Activated CD4-positive, alpha-beta T cell treated with anti-CD3 and anti-CD28 coated beads for 4 hours (primary cell): ENCODE results near the gene S100A12.
"Not testable (repeated sequence)": the region's sequence is repeated elsewhere in the genome, so short reads cannot be mapped to it uniquely, and the experiment has no call there.

Experiments
- DNase-seq, 2 donors: peaks; one replicate each; pipeline ENCODE4 v3.0.0-alpha.2; 2020

S100A12 gene

DNA sequence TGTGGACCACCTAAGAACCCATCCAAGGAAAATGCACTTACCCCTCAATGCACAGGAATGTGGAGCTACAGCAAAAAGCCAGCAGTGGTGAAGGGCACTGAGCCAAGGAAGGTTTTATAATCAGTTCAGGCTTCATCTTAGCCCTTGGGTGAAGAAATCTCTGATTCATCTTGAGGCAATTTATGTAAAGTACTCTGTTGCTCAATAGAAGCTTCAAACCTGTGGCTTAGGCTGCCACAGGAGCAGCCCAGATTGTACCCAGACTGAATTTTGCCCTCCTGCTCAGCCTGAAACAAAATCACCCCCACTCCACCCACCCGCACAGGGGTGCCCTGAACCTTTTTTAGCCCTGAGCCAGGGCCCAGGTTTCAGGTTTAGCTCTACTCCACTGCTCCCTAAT is at the start of gene S100A12:
Gene S100A12, minus strand, starts transcription at position 111 of the 400 bp plus-strand sequence. CDS start 1,029 bp downstream, outside the sequence.
- no peak for DNase-seq

DNA sequence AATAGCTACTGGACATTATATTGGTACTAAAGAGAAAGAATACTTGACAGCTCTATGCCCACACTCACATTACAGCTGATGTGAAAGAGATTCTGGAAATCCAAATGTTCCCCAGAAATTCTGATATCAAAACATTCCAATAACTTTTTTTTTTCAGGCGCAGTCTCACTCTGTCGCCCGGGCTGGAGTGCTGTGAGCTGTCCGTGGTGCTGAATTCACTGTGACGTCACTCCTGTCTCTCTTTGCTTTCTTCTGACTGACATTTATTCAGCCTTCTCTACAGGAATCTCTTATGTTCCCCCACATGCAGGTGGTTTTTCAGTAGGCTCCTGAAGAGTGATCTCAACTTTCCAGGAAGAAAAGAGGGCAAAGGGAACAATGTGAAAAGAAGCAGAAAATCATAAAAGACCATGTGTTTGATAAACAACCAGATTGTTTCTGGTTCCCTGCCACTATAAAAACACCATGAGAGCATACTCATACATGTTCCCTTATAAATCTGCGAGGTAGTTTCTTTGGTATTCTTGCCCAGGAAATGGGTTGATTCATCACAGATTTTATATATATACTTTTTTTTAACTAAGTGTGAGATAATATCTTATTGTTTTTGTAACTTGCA is 47.1 kb upstream of the S100A12 start:
- peak; percentile 51 to 63 for DNase-seq

DNA sequence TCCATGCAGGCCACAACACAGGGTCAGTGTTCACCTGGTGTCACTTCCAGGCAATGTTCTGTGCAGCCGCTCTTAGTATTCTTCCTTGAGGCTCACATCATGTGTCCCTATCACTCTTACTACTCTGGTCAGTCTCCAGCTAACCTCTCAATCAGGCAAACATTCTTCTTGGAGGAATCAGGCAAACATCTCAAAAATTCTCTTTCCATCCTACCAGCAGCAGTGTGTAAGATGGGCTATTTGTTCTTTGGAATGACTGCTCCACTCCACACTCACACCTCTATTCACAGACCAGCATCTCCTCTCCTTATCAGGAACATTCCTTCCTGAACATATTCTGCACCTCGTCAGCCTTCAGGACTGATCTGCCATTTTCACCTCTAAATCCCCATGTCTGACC is 44.9 kb upstream of the S100A12 start:
- DNase-seq, result no peak

DNA sequence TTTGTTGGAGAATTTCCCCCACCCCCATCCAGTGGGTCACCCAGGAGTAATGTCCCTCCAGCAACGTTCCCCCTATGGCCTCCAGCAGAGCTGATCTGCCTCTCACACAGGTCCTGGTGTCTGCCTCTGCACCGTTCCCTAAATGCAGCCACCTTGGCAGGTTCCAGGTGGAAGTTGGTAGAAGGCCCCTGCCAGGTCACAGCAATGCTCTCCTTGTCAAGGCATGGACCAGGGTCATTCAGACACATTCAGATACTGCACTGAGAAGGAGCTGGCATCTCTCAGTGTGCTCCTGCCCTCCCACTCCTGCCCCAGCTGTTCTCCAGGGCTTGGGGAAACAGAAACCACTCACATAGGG is 44.0 kb upstream of the S100A12 start:
- DNase-seq, result not testable (repeated sequence)

DNA sequence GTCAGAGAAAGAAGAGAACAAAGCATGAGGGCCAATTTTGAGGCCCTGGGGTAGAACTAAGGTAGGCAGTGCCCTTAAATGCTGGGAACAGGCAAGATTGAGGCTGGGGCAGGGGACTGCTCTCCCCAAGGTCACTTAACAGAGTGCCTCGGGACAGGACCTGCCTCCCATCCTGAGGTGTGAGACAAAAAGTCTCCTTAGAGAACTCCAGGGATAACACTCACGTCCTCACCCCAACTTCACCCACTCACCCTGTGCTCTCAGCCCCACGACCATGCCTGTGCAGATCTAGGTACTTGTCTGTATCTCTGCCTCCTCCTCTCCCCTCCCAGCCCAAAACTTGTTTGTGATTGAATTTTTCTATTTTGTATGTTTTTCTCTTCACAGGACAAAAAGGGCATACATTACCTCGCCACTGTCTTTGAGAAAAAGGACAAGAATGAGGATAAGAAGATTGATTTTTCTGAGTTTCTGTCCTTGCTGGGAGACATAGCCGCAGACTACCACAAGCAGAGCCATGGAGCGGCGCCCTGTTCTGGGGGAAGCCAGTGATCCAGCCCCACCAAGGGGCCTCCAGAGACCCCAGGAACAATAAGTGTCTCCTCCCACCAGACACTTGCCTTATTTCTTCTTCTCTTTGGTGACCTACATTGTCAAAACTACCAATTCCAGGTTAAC is 43.5 kb upstream of the S100A12 start:
- not testable (repeated sequence) for DNase-seq

DNA sequence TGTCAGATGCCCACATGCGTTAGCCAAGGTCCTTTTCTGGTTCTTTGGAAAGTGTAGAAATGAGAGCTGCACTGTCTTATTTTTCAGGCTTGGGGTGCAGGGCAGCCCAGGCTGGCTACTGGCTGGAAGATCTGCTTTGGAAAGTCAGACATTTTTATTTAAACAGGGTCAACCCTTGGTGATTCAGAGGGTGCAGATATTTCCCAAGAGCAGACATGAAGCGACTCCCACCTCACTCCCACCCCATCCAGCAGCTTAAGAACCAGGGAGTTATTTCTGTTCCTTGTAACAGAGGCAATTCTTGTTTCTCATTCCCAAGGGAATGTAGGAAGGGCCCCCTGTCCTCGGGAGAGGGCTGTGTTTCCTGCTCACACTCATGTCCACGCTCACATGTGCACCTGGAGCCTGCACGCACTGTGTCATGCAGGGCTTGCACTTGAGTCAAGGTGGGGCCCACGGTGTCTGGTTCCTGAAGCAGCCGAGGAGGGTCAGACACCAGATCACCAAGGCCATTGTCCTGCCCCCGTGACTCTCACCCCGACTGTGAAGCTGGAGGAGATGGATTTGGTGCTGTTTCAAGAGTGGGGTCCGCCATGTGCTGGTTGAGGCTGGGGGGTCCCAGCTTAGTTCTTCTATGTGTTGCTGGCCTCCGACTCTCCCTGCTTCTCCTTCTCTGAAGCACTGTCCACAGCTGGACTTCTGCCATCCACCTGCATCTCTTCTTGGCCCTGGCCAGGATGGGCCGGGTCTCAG is 41.9 kb upstream of the S100A12 start:
- DNase-seq, result no peak

DNA sequence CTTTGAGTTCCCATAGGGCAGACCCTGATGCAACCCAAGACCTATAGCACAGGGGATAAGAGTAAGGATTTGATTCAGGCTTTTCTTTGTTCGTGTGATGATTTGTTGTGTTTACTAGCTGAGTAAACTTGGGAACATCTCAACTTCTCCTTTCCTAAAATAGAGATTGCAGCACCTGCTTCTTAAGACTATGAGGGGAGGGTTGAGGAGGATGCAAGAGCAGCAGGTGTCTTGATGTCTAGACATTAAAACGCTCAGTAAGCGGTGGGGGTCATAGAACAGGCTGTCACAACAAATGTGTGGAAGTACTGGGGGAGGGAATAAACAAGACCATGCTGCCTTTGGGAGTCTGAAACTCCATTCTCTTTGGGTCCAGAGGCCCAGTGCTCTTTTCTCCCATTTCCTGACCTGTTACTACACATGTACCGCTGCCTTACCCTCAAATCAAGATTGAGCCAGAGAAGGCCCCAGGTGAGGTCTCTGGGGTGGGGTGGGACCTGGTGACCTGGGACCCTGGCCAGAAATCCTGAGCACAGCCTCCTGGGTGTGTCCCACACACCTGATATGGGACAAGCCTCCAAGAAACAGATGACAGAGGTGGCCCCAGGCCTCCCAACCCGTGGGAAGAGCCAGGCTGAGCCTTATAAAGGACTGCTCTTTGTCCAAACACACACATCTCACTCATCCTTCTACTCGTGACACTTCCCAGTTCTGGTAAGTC is 40.6 kb upstream of the S100A12 start, which contains the start of gene S100A7A:
Gene S100A7A, plus strand, starts transcription at position 671 of the 721 bp plus-strand sequence. CDS start 1,563 bp downstream, outside the sequence.
- no peak for DNase-seq

DNA sequence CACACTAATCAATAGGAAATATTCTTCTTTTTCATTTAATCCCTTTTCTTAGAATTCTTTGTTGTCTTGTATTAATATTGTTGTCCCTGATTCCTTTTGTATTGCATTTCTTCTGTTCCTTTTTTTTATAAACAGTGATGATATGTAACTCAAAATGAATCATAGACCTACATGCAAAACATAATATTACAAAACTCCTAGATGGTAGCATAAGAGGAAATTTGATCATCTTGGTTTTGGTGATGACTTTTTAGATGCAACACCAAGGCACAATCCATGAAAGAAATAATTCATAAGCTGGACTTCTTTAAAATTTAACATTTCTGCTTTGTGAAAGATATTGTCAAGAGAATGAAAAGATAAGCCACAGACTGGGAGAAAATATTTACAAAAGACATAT is 38.5 kb upstream of the S100A12 start:
- DNase-seq, result not testable (repeated sequence)

DNA sequence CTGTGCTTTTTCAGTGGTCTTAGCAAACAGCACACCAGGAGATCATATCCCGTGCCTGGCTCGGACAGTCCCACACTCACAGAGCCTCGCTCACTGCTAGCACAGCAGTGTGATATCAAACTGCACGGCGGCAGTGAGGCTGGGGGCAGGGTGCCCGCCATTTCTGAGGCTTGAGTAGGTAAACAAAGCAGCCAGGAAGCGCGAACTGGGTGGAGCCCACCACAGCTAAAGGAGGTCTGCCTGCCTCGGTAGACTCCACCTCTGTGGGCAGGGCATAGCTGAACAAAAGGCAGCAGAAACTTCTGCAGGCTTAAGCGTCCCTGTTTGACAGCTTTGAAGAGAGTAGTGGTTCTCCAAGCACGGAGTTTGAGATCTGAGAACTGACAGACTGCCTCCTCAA is 31.9 kb upstream of the S100A12 start:
- not testable (repeated sequence) for DNase-seq

DNA sequence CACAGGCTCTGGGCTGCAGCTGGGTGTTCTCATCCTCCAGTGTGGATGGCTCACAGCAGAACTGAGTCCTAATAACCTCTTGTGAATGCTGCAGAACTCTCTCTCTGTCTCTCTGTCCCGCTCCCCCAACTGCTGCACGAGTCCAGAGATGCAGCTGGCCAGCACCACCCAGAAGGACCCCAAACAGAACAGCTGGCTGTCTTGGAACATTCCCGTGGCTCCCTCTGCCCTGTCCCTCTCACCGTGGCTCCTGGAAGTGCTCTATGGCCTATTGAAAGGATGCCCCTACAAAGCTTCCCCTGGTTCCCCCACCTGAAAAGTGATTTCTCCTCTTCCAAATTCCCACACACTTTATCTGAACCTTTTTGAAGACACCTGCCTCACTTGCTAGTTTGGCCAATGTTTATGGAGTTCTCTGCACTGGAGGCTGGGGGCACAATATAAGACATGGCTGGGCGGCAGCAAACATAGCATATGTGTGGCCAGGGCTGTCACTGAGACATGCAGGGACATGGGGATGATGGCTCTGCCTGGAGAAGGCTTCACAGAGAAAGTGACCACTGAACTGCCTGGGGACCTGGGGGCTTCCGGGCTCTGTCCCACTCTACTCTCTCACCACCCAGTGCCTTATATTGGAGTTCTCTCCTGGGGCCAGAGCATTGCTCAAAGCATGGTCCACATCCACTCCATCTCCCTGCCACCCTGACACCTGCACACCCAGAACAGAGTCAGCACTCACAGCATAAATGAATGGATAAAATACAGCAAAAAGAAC is 30.6 kb upstream of the S100A12 start:
- not testable (repeated sequence) for DNase-seq

DNA sequence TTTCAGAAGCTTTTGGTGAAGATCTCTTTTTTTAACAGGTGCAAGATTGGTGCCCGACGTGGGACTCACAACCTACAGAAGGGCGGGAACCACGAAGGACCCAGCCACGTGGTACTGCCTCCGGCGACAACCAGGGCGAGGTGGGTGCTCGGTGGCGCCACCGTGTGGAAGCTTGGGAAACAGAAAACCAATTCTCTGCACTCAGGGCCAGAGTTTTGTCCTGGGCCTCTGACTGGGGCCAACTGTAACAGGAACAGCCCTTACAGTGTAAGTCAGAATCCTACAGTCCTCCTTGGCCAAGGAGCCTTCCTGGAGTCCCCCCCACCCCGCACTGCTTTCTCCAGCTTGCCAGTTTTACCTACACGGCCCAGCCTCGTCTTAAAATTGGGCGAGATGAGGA is 29.3 kb upstream of the S100A12 start:
- DNase-seq, result peak; percentile 30 to 45

DNA sequence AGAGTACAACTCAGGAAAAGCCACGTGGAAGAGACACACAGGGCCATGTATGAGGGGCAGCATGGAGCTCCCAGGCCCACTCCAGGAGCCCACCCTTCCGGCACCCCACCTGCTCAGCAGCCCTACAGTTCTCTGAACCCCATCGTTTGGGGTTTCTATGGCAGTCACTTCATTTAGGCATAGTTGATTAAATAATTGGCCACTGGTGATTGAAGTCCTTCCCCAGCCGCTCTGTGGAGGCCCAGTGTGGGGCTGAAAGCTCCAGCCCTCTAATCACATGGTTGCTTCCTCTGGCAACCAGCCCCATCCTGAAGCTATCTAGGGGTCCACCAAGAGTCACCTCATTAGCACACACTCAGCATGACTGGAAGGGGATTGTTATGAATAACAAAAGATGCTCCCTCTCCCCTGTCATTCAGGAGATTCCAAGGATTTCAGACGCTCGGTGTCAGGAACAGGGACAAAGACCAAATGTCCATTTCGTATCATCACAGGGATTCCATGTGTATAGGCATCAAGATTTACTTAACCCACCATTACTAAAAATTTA is 28.7 kb upstream of the S100A12 start:
- no peak for DNase-seq

DNA sequence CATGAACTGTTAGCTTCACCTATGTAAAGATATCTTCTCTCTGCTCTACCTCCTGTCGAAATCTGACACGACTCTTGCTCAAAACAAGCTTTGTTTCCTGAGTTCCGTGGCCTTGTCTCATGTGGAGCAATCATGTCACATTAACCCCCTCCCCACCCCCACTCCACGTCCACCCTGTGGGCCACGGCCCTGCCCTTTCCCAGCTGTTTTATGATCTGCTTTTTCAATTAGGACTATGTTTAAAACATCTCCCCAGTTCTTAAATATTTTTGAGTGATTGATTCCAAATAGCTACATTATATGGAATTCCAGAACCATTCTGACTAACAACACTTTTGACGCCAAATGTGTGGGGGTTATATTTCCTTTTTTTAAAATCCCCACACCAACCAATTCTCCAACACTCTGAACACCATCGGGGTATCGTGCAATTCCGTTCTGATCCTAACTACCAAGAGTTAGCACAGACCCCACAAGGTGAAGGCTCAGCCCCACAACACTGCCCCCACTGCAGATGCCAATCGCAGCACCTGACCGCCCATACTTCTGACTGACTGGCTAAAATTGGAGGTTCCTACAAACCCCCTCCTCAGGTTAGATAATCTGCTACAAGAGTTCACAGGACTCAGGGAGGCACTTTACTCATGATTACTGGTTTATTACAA is 28.1 kb upstream of the S100A12 start:
- no peak for DNase-seq

DNA sequence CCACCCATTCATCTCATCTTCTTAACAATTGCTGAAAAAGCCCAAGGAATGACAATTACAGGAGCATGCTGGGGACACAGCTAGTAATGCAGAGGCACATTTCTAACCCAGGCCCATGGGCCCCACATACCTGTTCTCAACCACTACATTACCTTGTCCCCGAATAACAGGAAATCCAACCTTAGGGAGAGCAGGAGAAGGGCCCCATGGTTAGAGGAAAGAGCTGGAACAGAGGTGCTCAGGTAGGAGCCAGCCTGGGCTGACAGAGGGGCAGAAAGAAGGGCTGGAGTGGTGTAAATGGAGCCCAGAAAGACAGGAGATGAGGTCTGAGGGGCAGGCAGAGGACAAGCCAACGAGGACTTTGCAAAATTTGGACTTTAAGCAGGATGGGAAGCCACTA is 26.8 kb upstream of the S100A12 start:
- DNase-seq, result no peak

DNA sequence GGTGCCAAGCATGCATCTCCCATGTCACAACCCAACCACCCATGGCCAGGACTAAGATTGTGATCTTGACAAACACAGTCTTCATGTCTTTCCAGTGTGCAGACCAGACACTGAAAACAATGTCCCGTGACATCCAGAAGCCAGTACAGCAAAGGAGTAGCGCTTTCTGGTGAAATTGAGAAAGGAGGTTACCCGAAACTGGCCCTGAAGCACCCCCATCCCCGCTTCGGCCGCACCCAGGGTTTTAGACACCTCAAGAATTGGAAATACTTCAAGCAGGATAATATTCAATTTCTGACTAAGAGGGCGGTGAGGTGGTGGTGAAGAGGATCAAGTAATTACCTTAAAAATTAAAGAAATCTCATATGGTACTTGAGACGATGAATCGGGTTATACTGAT is 26.0 kb upstream of the S100A12 start:
- no peak for DNase-seq

DNA sequence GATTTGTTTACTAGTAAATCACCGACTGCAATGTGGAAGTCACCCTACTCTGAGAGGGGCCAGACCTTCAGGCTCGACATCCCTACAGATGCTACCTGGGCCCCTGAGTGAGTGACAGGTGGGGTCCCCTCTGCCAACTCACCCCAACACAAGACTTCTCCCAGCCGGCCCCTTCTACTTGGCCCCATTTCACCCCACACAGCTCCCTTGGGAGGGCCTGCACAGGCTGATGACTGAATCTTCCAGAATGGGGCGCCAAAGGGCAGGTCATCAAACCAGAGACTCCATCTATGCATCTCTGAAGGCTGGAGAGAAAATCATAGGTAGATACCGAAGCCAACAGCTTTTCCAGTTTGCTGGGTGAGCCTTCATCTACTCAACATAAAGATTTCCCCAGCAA is 24.8 kb upstream of the S100A12 start:
- DNase-seq, result no peak

DNA sequence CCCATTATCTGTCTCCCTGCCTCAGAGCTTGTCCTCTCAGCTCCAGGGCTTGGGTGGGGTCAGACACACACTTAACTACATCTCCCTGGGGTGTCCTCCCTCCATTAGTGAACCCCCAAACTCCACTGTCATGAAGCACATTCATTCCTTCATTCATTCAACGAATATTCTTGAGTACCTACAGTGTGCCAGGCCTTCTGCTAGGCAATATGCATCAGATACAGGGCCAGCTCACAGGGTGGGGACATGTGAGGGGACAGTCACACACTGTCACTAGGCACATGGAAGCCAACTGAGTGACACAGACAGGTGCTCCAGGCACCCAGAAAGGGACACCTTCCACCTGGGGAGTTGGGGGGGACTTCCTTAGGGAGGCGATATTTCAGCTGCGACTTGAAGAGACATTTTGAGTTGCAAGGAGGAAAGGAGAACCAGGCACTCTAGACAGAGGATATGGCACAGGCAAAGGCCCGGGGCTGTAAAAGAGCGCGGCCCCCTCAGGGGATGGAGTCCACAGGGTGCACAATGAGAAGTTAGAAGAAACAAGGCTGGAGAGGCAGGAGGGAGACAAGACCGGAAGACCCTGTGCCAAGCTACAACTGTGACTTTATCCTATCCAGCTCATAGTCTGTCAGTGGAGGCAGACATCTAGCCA is 24.1 kb upstream of the S100A12 start:
- DNase-seq, result no peak

DNA sequence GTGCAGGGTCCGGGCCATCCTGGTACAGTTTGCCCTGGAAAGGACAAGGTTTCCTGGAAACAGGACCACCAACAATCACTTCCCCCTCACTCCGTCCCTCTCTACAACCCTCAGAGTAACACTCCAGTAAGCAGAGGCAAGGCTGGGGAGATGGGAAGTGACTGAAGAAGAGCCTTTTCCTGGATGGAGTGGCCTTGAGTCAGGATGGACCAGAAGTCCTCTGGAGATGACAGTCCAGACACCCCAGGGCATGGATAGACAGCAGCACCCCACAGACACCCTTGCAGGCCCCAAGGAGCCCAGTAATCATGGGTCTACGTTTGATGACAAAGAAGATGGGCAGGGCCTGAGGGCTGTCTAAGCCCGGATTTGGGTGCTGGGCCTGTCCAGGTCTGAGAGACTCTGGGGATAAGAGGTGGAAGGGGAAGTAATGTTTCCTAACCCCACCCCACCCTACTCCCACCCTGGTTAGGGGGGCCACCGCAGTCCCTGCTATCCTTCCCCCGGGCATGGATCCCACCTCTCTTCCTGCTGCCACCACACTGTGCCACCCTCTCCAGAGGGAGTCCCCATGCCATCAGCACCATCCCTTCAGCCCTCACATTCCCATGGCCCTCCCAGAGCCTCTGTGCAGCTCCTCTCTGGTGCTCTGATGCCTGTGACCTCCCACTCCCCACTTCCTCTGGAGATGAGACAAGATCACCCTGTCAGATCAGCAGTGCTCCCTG is 22.7 kb upstream of the S100A12 start:
- DNase-seq, result no peak

DNA sequence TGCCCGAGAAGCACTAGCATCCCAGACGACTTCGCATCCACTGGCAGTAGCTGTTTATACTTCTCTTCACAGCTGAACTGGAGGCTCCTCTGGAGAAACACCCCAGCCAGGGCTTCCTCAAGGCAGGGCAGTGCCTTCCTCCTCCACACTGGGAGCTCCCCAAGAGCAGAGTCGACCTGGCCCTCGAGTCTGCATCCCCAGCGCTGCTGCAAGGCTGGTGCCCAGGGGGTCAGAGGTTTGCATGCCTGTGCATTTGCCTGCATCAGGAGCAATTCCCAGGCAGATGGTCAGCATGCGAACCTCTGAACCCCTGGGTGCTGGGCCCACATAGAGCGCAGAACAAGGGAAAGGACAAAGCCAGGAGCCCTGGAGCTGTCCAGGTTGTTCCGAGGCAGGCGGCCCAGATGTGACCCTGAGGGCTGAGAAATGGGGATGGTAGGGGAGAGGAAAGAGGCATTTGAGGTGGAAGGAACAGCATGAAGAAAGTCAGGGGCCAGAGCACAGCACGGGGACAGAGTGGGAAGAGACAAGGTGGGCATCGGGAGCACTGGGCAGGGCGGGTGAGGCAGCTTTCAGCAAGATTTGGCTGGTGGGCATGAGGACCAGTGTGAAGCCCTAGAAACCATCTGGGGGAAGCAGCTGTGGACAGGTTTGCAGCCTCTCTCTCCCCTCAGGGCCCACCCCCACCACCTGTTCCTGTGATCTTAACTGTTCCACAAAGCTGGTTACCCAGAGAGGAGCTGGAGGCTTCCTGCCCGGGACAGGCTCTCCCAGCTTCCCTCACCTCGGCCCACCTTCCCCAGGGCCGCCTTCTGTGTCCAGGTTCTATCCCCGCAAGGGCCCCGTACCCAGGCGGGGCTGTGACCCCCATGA is 21.9 kb upstream of the S100A12 start:
- no peak for DNase-seq
